ENCODE results near the gene HOXD11. TPM values are rescaled to one million over a fixed set of nuclear protein-coding genes. Genes with fewer than 3 reads are reported as not detected.

HOXD11 gene
- total RNA-seq, 1 donor from 2014 or later: not detected

- DNase-seq: no peak
- H3K4me1 ChIP-seq: peaks cover 32% of the 10 kb centered on the region
- intact Hi-C loops (cut with DNase I): no loop called here
- H3K27ac ChIP-seq: no peak within 1 kb of the TSS
- H3K36me3 ChIP-seq: no peaks in the 10 kb centered on the region
- H3K27me3 ChIP-seq: peaks cover 99% of the 10 kb centered on the region
- H3K4me3 ChIP-seq: no peak within 1 kb of the TSS
- ATAC-seq: no peak
- no peaks in the 10 kb centered on the region for H3K9me3 ChIP-seq
- TF ChIP-seq CTCF (IDR thresholded peaks at IDR 0.05): no peak
Measured at GRCh38 chr2:176092270-176093144, 14.6 kb upstream of the HOXD11 start, which contains the start of gene HOXD13. Gene HOXD13 (plus strand): TSS chr2:176092721. CDS start chr2:176092891, 170 bp downstream.

- Histone ChIP-seq H3K27me3 (peaks cover 99% of the 10 kb centered on the region), H3K9me3 (no peaks in the 10 kb centered on the region), H3K36me3 (no peaks in the 10 kb centered on the region), H3K27ac (no peak overlapping the region), H3K4me3 (no peak overlapping the region), H3K4me1 (peaks cover 28% of the 10 kb centered on the region)
- ATAC-seq (no peak), DNase-seq (no peak)
- intact Hi-C loops (cut with DNase I): no loop called here
- TF ChIP-seq CTCF (IDR thresholded peaks at IDR 0.05): no peak
Measured at GRCh38 chr2:176093145-176093897, 13.8 kb upstream of the HOXD11 start.

- H3K36me3 ChIP-seq: no peaks in the 10 kb centered on the region
- DNase-seq (no peak), ATAC-seq (no peak)
- H3K9me3 ChIP-seq: no peaks in the 10 kb centered on the region
- H3K27ac ChIP-seq: no peak overlapping the region
- H3K27me3 ChIP-seq: peaks cover 99% of the 10 kb centered on the region
- intact Hi-C loops (cut with DNase I): no loop called here
- no peak for TF ChIP-seq CTCF (IDR thresholded peaks at IDR 0.05)
- H3K4me1 ChIP-seq: peaks cover 25% of the 10 kb centered on the region
- no peak overlapping the region for H3K4me3 ChIP-seq
Measured at GRCh38 chr2:176093898-176094249, 13.2 kb upstream of the HOXD11 start.

GRCh38 chr2:176094349-176094748 is 12.7 kb upstream of the HOXD11 start:
- Histone ChIP-seq H3K27ac (no peak overlapping the region), H3K4me1 (peaks cover 25% of the 10 kb centered on the region), H3K4me3 (no peak overlapping the region), H3K27me3 (peaks cover 99% of the 10 kb centered on the region), H3K9me3 (no peaks in the 10 kb centered on the region), H3K36me3 (no peaks in the 10 kb centered on the region)
- DNase-seq (no peak), ATAC-seq (no peak)
- TF ChIP-seq CTCF (IDR thresholded peaks at IDR 0.05): no peak
- intact Hi-C loops (cut with DNase I): no loop called here

GRCh38 chr2:176095421-176095820 is 11.7 kb upstream of the HOXD11 start:
- peaks cover 25% of the 10 kb centered on the region for H3K4me1 ChIP-seq
- DNase-seq (no peak), ATAC-seq (no peak)
- H3K27ac ChIP-seq: no peak overlapping the region
- H3K4me3 ChIP-seq: no peak overlapping the region
- H3K36me3 ChIP-seq: no peaks in the 10 kb centered on the region
- intact Hi-C loops (cut with DNase I): no loop called here
- TF ChIP-seq CTCF (IDR thresholded peaks at IDR 0.05): no peak
- peaks cover 99% of the 10 kb centered on the region for H3K27me3 ChIP-seq
- H3K9me3 ChIP-seq: no peaks in the 10 kb centered on the region

Measured in upper lobe of right lung (tissue), 1 donor.